ENCODE data around the gene DHFR. TPM values are rescaled to one million over a fixed set of nuclear protein-coding genes. Genes with fewer than 3 reads are reported as not detected.

The DHFR gene
- total RNA-seq, 1 donor from 2014 or later: 20.1 TPM

- DNase-seq (ENCODE audit: low spot score): no peak
- Mint-ChIP-seq H3K36me3 (ENCODE audit: low read depth, unreplicated experiment) (peaks cover 3% of the 10 kb centered on the region), H3K4me3 (ENCODE audit: unreplicated experiment) (peak overlapping the region; percentile 0), H3K4me1 (ENCODE audit: unreplicated experiment) (peaks cover 3% of the 10 kb centered on the region), H3K27me3 (ENCODE audit: unreplicated experiment) (peaks cover 2% of the 10 kb centered on the region), H3K27ac (ENCODE audit: unreplicated experiment) (peak overlapping the region; percentile 80), H3K9me3 (ENCODE audit: unreplicated experiment) (no peaks in the 10 kb centered on the region)
- no peak for TF ChIP-seq CTCF (IDR thresholded peaks at IDR 0.05; ENCODE audit: unreplicated experiment)
Observed at GRCh38 chr5:80631278-80632259, 23.2 kb downstream of the DHFR start.

- DNase-seq (ENCODE audit: low spot score): no peak
- H3K9me3 Mint-ChIP-seq (ENCODE audit: unreplicated experiment): no peaks in the 10 kb centered on the region
- H3K27ac Mint-ChIP-seq (ENCODE audit: unreplicated experiment): no peak overlapping the region
- H3K4me1 Mint-ChIP-seq (ENCODE audit: unreplicated experiment): peaks cover 3% of the 10 kb centered on the region
- H3K36me3 Mint-ChIP-seq (ENCODE audit: low read depth, unreplicated experiment): peaks cover 3% of the 10 kb centered on the region
- H3K27me3 Mint-ChIP-seq (ENCODE audit: unreplicated experiment): no peaks in the 10 kb centered on the region
- H3K4me3 Mint-ChIP-seq (ENCODE audit: unreplicated experiment): no peak overlapping the region
- no peak for TF ChIP-seq CTCF (IDR thresholded peaks at IDR 0.05; ENCODE audit: unreplicated experiment)
Observed at GRCh38 chr5:80629281-80629680, 25.5 kb downstream of the DHFR start.

- H3K27ac Mint-ChIP-seq (ENCODE audit: unreplicated experiment): no peak overlapping the region
- no peaks in the 10 kb centered on the region for H3K9me3 Mint-ChIP-seq (ENCODE audit: unreplicated experiment)
- H3K4me1 Mint-ChIP-seq (ENCODE audit: unreplicated experiment): peaks cover under 1% of the 10 kb centered on the region
- TF ChIP-seq CTCF (IDR thresholded peaks at IDR 0.05; ENCODE audit: unreplicated experiment): no peak
- H3K4me3 Mint-ChIP-seq (ENCODE audit: unreplicated experiment): no peak overlapping the region
- peaks cover 2% of the 10 kb centered on the region for H3K27me3 Mint-ChIP-seq (ENCODE audit: unreplicated experiment)
- H3K36me3 Mint-ChIP-seq (ENCODE audit: low read depth, unreplicated experiment): peaks cover 10% of the 10 kb centered on the region
- no peak for DNase-seq (ENCODE audit: low spot score)
Observed at GRCh38 chr5:80625230-80625629, 29.6 kb downstream of the DHFR start.

- H3K9me3 Mint-ChIP-seq (ENCODE audit: unreplicated experiment): no peaks in the 10 kb centered on the region
- H3K4me1 Mint-ChIP-seq (ENCODE audit: unreplicated experiment): peaks cover 8% of the 10 kb centered on the region
- peaks cover 7% of the 10 kb centered on the region for H3K36me3 Mint-ChIP-seq (ENCODE audit: low read depth, unreplicated experiment)
- no peak overlapping the region for H3K4me3 Mint-ChIP-seq (ENCODE audit: unreplicated experiment)
- no peak for DNase-seq (ENCODE audit: low spot score)
- no peak overlapping the region for H3K27ac Mint-ChIP-seq (ENCODE audit: unreplicated experiment)
- peaks cover 2% of the 10 kb centered on the region for H3K27me3 Mint-ChIP-seq (ENCODE audit: unreplicated experiment)
- TF ChIP-seq CTCF (IDR thresholded peaks at IDR 0.05; ENCODE audit: unreplicated experiment): no peak
Observed at GRCh38 chr5:80623999-80624398, 30.8 kb downstream of the DHFR start.

- Mint-ChIP-seq H3K9me3 (ENCODE audit: unreplicated experiment) (no peaks in the 10 kb centered on the region), H3K27me3 (ENCODE audit: unreplicated experiment) (peaks cover 2% of the 10 kb centered on the region), H3K4me1 (ENCODE audit: unreplicated experiment) (peaks cover 13% of the 10 kb centered on the region), H3K36me3 (ENCODE audit: low read depth, unreplicated experiment) (peaks cover 7% of the 10 kb centered on the region), H3K4me3 (ENCODE audit: unreplicated experiment) (no peak overlapping the region), H3K27ac (ENCODE audit: unreplicated experiment) (no peak overlapping the region)
- TF ChIP-seq CTCF (IDR thresholded peaks at IDR 0.05; ENCODE audit: unreplicated experiment): no peak
- DNase-seq (ENCODE audit: low spot score): no peak
Observed at GRCh38 chr5:80622756-80623155, 32.0 kb downstream of the DHFR start.
